ENCODE data around the gene CEBPA.
A peak's percentile ranks its signal among the peaks of the same experiment; 100 is the strongest.

CEBPA gene

GRCh38 chr19:33286899-33287298 lies 15.4 kb downstream of the CEBPA start:
- no peak for DNase-seq (ENCODE audit: low read depth)

- DNase-seq (ENCODE audit: low read depth): no peak
Measured at GRCh38 chr19:33285441-33285927, 16.9 kb downstream of the CEBPA start.

- no peak for DNase-seq (ENCODE audit: low read depth)
Measured at GRCh38 chr19:33284756-33285155, 17.6 kb downstream of the CEBPA start.

GRCh38 chr19:33284146-33284643 lies 18.1 kb downstream of the CEBPA start:
- no peak for DNase-seq (ENCODE audit: low read depth)

GRCh38 chr19:33283589-33283988 lies 18.7 kb downstream of the CEBPA start:
- no peak for DNase-seq (ENCODE audit: low read depth)

- no peak for DNase-seq (ENCODE audit: low read depth)
Measured at GRCh38 chr19:33282036-33282671, 20.2 kb downstream of the CEBPA start.

GRCh38 chr19:33281296-33281926 lies 20.9 kb downstream of the CEBPA start:
- DNase-seq (ENCODE audit: low read depth): no peak

GRCh38 chr19:33280351-33280921 lies 21.9 kb downstream of the CEBPA start:
- peak; percentile 35 for DNase-seq (ENCODE audit: low read depth)

GRCh38 chr19:33279430-33280350 lies 22.6 kb downstream of the CEBPA start:
- DNase-seq (ENCODE audit: low read depth): no peak

- DNase-seq (ENCODE audit: low read depth): no peak
Measured at GRCh38 chr19:33278403-33279269, 23.7 kb downstream of the CEBPA start.

- DNase-seq (ENCODE audit: low read depth): no peak
Measured at GRCh38 chr19:33278023-33278402, 24.3 kb downstream of the CEBPA start.

- DNase-seq (ENCODE audit: low read depth): no peak
Measured at GRCh38 chr19:33277434-33277833, 24.9 kb downstream of the CEBPA start.

- no peak for DNase-seq (ENCODE audit: low read depth)
Measured at GRCh38 chr19:33275933-33276619, 26.3 kb downstream of the CEBPA start.

- DNase-seq (ENCODE audit: low read depth): no peak
Measured at GRCh38 chr19:33275559-33275932, 26.8 kb downstream of the CEBPA start.

GRCh38 chr19:33274663-33275558 lies 27.4 kb downstream of the CEBPA start:
- no peak for DNase-seq (ENCODE audit: low read depth)

- peak; percentile 41 for DNase-seq (ENCODE audit: low read depth)
Measured at GRCh38 chr19:33273881-33274662, 28.3 kb downstream of the CEBPA start.

GRCh38 chr19:33273065-33273736 lies 29.1 kb downstream of the CEBPA start:
- no peak for DNase-seq (ENCODE audit: low read depth)

All from activated T-cell treated with anti-CD3 and anti-CD28 coated beads for 48 hours (primary cell).